Measurements from ENCODE around the gene FHIT. TPM values are rescaled to one million over a fixed set of nuclear protein-coding genes. Genes with fewer than 3 reads are reported as not detected.

FHIT gene
- total RNA-seq, 1 experiment from 2014 or later = 0.39 TPM

DNA sequence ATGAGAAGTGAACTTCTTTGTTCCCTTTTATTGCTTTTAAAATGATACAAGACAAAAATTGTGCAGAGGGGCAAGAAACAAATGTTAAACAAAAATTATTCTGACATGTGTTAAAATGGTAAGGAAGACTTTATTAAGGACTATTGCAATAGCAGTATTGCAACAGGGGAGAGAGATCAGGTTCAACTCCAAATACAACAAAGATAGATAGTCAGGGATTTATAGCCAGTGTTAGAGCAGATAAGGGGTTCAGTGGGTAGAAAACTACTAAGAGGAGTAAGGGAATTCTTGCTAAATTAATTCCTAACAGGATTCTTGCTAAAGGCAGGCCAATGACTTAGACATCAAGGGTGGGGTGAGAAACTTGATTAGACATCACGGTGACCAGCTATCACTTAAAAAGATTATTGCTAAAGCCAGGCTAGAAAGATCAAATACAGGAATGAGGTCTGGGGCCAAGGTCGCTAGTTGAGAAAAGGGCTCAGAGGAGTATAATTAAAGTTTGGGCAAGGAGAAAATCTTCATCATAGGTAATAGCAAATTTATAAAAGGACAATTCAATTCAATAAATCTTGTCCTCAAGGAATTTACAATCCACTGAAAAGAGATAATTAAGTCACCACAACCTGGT lies 81.5 kb downstream of the FHIT start:
- no peak for DNase-seq (ENCODE audit: low read depth)

DNA sequence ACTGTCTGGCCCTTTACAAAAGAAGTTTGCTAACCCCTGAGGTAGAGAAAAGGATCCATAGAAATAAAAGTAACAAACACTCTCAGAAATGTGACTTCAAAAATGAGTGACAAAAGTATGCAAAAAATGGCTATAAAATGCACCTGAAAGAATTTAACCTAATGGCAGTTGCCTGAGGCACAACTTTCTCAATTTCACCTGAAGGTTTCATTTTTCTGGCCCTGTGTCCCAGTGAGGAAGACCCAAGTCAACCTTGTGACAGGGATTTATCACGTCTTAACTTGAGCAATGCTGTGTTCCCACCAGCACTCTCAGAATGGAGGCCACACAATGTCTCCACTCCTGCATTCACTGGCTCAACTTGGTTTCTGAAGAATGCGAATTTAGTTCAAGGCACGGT lies 83.0 kb downstream of the FHIT start:
- no peak for DNase-seq (ENCODE audit: low read depth)

DNA sequence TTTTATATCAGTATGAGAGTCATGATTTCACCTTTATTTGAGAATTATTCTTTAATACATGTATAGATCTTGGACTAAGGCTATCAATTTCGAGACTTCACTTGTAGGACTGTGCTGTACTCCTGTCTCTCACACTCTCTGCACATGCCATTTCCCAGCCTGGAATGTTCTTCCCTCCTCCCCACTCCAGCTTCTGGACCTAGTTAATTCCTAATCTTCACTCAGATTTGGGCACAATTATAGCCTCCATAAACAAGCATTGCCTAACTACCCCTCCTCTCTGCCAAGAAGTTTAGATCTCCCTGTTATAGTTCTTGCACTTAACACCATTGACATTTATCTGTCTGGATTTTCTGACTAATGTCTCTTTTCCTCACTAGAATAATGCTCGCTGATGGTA lies 88.3 kb downstream of the FHIT start:
- DNase-seq (ENCODE audit: low read depth) = no peak

- no peak for DNase-seq (ENCODE audit: low read depth)
Observed at GRCh38 chr3:61158667-61159066, 92.6 kb downstream of the FHIT start.

GRCh38 chr3:61158216-61158615 lies 93.0 kb downstream of the FHIT start:
- DNase-seq (ENCODE audit: low read depth) = no peak

DNA sequence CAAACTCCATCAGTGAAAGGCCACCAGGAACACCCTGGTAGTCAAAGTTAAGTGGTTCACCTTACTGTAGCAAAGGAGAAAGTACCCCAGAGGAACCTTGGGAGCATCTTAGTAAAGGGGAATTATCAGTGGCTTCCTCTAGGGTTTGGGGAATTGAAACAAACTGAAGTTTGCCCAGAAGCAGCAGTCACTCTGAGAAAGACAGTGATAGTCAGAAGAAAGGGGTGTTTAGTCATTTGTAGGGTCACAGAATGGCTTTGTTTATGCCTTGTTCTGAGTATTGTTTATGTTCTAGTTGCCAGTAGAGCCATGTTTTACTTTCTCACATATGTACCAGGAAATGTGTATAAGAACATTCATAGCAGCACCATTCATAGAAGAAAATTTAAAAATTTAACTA lies 93.8 kb downstream of the FHIT start:
- no peak for DNase-seq (ENCODE audit: low read depth)

DNA sequence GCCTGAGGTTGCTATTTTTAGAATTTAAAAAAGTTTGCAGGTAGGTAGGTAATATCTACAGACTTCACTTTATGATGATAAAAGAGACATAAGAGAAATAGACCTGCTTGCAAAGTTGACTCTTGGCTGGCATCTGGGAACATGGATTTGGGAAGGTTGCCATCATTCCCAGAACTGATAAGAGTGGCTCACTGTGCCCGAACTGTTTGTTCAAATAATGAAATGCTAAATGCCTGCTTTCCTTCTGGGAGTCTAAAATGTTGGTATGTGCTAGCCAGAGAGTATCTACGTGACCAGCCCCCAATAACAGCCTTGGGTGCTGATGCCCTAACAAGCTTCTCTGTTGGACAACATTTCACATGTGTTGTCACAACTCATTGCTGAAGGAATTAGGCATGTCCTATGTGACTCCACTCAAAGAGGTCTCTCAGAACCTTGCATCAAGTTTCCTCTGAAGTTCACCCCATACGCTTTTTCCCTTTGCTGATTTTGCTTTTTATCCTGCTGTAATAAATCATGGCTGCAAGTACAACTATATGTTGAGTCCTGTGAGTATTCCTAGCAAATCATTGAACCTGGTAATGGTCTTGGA lies 95.5 kb downstream of the FHIT start:
- DNase-seq (ENCODE audit: low read depth) = no peak

DNA sequence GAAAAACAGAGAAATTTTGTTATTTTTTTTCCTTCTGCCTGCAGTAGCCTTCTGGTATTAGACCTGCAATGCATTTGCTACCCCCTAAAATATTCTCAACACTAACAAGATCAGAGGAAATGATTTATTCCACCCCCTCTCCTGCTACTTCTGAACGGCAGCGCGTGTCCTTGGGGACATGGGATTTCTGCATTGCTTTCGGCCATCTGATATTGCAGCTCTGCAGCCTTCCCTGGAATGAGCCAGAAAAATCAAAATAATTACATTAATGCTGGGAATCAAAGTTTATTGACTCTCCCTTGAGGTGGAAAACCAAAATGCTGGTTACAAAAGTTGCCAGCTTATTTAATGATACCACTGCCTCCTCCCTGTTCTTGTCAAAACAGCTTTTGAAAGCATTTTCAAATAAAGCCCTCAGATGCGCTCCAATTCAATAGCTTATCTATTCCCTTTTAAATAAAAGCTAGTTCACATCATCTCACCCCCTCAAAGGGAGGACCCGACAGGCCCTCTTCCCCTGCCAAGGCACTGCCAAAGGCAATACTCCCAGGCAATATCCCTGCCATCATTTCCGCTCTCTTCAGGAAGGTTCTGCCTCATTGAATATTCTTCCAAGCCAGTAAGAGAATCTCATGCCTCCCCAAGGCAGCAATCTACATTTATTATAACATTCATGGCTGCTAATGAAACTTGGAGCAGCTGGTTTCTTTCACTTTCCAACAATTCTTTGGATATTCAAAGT lies 96.6 kb downstream of the FHIT start:
- no peak for DNase-seq (ENCODE audit: low read depth)

GRCh38 chr3:61152071-61152470 lies 99.2 kb downstream of the FHIT start:
- no peak for DNase-seq (ENCODE audit: low read depth)

- no peak for DNase-seq (ENCODE audit: low read depth)
Observed at GRCh38 chr3:61149236-61149635, 102.0 kb downstream of the FHIT start.

DNA sequence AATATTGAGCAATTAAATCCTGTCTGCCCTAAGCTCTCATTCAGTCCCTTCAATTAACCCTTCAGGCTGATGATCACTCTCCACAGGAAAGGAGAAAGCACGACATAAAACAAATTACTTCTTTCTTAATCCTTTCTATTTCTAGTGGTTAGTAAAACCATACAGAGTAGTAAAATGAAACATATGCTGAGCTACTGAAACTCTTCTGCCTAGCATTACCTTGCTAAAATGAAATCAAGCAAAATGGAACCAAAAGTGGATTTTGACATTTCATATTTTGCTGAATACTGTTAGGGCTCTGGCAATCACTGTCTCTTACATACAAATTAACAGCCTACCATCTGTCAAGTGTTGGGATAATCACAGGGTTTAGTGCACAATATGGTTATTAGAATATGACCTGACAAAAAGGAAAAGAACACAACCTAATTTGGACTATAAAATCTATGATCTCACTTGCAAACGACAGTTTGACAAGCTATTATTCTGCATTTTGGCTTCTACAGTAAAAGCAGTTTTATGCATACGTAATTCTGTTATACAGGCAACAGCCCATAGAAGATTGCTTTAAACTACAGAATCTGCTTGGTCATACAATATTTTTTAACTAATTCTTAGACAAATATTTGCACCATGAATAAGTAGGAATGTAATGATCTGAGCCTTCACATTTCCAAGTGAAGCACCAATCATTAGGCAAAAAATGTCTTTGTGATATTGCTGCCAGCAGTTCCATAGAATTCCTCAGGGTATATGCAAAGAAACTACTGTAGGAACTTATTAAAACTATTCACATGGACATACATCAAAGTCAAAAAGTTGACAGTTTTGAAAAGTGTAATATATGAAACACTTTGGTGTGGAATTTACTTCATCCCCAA lies 105.0 kb downstream of the FHIT start:
- no peak for DNase-seq (ENCODE audit: low read depth)

DNA sequence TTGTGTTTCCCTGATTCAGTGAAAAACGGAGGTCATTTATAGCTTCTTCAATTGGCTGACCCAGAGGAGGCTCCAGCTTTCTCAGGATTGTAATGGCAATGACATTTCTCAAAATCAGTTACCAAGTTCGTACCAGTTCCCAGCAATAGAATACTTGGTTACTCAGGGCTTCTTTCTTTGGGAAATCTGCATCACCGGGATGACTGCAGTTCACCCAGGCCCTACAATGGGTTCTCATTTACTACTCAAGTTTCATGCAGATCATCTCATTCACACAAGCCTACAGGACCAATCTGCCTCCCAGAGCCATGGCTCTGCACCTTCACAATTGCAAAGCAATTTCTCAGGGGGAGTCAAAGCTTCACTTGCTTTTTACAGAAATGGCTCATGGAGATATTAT lies 109.6 kb downstream of the FHIT start:
- no peak for DNase-seq (ENCODE audit: low read depth)

DNA sequence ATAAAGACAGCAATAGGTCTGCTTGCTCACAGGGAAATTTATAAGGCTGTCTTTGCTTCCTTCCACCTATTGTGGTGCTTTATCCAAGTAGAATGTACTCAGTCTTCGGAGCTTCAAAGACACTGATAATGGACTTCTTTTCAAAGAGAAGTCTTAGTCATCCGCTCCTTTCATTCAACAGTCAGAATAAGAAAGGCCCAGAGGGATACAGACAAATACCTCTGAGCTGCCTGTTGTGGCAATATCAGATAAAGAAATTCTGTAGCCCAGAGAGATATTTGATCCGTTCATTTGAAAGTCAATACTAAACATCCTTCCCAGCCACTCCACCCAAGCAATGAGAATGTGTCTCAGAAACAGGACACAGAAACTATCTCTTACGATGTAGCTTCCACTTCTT lies 110.0 kb downstream of the FHIT start:
- DNase-seq (ENCODE audit: low read depth) = no peak

DNA sequence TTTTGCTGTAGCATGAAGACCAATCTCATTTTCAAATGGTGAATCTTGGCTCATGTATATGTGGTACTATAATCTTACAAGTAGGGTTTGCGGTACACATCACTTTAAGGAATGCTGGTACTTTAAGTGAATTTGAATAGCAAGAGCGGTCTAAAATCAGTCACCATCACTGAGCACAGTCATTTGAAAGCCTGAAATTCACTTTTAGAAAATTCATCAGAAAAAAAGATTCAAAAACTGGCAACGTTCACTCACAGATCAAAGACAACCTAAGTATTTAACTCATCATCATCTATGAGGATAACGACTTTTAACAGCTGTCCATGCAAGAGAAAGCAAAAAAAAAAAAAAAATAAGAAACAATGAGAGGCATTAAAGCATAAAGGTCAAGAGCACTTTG lies 111.6 kb downstream of the FHIT start:
- DNase-seq (ENCODE audit: low read depth) = no peak

DNA sequence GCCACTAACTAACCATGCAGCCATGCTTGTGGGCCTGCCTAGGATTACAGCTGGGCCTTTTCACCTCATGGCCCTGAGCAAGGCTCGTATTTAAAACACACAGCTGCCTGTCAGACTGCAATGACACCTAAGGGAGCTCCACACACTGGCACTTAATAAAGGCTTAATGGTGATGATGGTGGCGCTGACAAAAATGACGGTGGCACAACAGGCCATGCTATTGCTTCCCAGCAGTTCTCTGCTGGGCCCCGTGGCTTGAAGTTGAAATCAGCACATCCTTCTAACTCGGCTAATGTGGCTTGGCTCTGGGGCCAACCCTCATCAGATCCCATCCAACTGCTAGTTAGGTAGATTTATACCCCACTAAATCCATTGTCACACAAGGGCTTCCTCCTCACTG lies 112.9 kb downstream of the FHIT start:
- no peak for DNase-seq (ENCODE audit: low read depth)

DNA sequence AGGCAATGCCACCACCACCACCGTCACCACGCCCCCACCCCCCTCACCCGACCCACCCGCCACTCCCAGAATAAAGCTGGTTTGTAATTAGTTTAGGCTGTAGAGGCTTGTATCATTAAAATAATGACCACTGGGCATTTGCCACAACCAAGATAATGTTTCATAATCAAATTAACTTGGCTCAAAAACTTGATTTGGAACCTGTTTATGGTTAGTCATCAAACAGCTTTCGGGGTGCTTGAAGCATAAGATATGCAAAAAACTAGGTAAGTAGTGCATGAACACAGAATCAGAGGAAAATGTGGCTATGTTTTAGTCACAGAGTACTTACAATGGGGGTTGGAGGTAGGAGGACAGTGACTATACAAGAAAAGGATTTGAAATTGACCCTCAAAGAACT lies 115.1 kb downstream of the FHIT start:
- no peak for DNase-seq (ENCODE audit: low read depth)

GRCh38 chr3:61134532-61134931 lies 116.7 kb downstream of the FHIT start:
- DNase-seq (ENCODE audit: low read depth) = no peak

GRCh38 chr3:61132062-61132461 lies 119.2 kb downstream of the FHIT start:
- no peak for DNase-seq (ENCODE audit: low read depth)

DNA sequence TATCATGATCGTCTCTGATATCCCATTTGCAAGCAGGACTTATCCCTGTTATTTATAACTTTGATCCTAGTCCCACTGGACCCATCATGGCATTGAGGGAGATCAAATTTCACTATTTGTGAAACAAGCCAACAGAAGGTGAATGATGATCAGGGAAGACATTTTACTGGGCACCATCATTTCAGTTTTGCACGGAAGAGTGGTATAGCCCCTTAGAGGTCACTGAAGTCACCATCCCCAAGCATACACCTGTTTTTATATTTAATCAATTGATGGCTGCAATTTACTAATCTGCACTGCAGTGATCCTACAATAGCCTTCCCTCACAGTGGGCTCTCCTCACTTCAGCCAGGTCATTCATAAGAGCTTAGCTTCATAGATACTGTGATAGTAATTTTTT lies 132.4 kb downstream of the FHIT start:
- no peak for DNase-seq (ENCODE audit: low read depth)

DNA sequence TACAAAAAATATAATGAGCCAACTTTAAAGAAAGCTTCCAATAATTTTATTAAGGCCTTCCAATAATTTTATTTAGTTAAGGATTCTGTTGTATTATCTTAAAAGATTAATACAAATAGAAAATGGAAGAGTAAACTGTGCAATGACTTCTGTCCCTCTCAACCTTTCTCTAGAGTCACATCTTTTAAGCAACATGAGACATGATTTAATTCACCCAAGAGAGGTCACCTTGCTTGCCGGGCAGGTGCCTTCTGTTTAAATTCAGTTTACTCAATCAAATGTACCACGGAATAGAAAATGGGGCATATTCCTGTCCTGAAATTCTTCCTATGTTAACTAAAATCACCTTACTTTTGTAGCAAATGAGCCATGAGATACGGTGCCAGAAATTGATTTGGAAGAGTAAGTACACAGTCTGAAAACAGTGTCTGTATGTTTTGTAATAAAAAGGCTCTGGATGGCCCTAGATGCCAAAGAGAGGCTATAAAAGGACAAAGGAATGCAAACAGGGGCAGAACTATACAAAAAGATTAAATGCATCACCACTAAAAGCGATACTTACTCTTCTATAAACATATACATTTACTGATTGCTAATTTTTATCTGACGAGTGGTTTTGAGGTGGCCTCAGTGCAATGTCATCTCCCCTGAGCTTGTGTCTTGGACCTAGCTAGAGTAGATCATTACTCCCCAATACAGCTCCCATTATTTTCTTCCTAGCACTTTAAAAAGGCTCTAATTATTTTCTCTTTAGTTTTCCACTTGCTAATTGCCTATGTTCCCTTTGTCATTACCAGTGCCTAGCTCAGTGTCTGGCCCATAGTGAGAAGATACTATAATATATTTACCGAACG lies 134.0 kb downstream of the FHIT start:
- no peak for DNase-seq (ENCODE audit: low read depth)

DNA sequence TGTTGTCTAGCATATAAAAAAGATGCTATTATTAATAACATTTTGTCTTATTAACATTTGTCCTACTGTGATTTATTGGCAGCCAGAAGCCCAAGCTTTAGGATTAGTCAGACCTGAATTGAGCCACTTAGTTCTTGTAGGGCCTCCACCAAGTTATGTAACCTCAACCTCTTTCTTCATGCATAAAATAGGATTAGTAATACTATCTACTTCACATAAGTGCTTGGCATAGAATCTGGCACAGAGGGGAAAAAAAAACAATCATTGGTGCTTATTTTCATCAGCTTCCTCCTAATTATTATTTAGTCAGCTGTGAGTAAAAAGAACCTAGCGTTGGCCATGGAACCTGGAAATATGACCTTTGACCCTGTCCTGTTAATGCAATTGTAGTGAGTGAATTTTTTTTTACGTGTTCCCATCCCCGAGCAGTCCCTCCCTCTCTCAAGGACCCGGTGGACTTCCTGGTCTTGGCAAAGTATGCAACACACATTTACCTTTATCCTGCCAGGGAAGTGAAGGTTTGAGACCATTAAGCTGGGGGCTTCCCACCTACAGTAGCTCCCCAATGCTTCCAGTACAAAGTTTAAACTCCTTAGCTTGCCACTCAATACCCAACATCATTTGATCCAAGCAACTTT lies 136.8 kb downstream of the FHIT start:
- DNase-seq (ENCODE audit: low read depth) = no peak

All from M059J (cell line).